Testis (tissue), 3 donors: ENCODE measurements around the gene LPP. TPM values are rescaled to one million over a fixed set of nuclear protein-coding genes. Genes with fewer than 3 reads are reported as not detected.
A peak's percentile ranks its signal among the peaks of the same experiment; 100 is the strongest.

Experiments
- DNase-seq: peaks from one replicate; pipeline ENCODE4 v3.0.0-alpha.2; 2019
- H3K27ac ChIP-seq, 2 donors: fragments of 200-600 bp; sonication (generic); one replicate each; pipeline ENCODE4 v1.5.1; 2019
- H3K27me3 ChIP-seq: fragments of 200-600 bp; sonication (generic); one replicate; pipeline ENCODE4 v1.5.1; 2019
- H3K36me3 ChIP-seq: fragments of 200-600 bp; sonication (generic); one replicate; pipeline ENCODE4 v1.5.1; 2017; ENCODE audit warnings: low read depth; ENCODE audit errors: missing control alignments
- H3K4me1 ChIP-seq: fragments of 200-600 bp; sonication (generic); one replicate; pipeline ENCODE4 v1.5.1; 2019
- H3K4me3 ChIP-seq, 2 donors: fragments of 200-600 bp; sonication (generic); one replicate each; pipeline ENCODE4 v1.5.1; 2017 to 2019
- H3K9me3 ChIP-seq: fragments of 200-600 bp; sonication (generic); one replicate; pipeline ENCODE4 v1.5.1; 2017
- POLR2A ChIP-seq: fragments of 450-650 bp; IDR thresholded peaks from one replicate; pipeline ENCODE4 v1.6.1; 2017; ENCODE audit warnings: antibody characterized with exemption, mild to moderate bottlenecking, moderate library complexity
- WGBS, 2 donors: methylation state at CpG; one replicate each; pipeline ENCODE4 v1.1.5; 2018; 5-methylcytosine and 5-hydroxymethylcytosine counted together
- intact Hi-C: fragments of 100-400 bp; cut with DNase I; formaldehyde crosslinking; loops from one replicate; pipeline ENCODE4 v1.15.1; 2023; ENCODE audit warnings: low total_unique reads
- polyA plus RNA-seq: library from polyadenylated mRNA; stranded (reverse); fragments of 350-450 nt; fragmentation: Illumina TruSeq; extraction: RNeasy Lipid Tissue Mini Kit (QIAGEN cat#74804); gene quantifications from one replicate; pipeline ENCODE4 v1.2.3, GENCODE V29; 2014; ENCODE audit warnings: low read depth, low replicate concordance; ENCODE audit not compliant: insufficient read depth
- total RNA-seq, 2 donors: library from RNA; depleted of rRNA; stranded (reverse); fragments of >200 nt; gene quantifications; one replicate each; pipeline ENCODE4 v1.2.3, GENCODE V29; 2016
- TF ChIP-seq, protein P1 (sequence below), 3 experiments: fragments of 450-650 bp in 2 of 3; fragments of 200-600 bp in 1 of 3; sonication (generic) in 1 of 3; IDR thresholded peaks; one replicate each; pipeline ENCODE4 v1.5.1; 2016 to 2019; ENCODE audit warnings: antibody characterized with exemption in 3 of 3, mild to moderate bottlenecking in 2 of 3, moderate library complexity in 1 of 3

The LPP gene
- total and polyA plus RNA-seq, 3 donors from 2014 or later: 89.9 to 135 (median 132) TPM

DNA sequence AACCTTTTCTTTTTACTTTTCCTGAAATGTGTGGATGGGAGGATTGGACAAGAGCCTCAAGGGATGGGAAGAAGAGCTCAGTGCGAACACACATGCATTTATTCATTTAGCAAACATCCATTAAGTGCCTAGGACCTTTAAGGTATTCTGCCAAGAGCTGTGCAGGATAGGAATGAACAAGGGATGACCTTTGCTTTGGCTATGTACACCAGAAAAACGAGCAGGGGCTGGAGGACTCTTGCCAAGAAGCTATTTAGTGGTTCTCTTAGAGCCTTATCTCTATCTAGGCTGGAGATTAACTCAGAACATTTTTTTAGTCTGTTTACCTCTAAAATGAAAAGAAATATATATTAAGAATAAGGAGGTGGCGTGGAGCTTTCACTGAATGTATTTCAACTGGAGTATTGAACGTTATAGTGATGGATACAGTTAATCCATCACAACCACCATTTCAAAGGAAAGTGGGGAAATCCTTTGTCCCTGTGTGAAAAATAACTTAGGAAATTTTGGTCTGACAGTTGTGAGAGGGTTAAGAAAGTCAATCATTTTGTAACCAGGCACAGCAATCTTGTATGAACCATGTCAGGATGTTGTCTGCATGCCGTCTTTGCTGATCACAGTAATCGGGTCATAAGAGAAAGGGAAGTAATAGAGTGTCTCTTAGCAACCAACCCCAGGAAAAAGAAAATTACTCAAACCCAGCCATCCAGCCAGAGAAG, 279.0 kb downstream of the LPP start:
- TF ChIP-seq, protein P1, sequence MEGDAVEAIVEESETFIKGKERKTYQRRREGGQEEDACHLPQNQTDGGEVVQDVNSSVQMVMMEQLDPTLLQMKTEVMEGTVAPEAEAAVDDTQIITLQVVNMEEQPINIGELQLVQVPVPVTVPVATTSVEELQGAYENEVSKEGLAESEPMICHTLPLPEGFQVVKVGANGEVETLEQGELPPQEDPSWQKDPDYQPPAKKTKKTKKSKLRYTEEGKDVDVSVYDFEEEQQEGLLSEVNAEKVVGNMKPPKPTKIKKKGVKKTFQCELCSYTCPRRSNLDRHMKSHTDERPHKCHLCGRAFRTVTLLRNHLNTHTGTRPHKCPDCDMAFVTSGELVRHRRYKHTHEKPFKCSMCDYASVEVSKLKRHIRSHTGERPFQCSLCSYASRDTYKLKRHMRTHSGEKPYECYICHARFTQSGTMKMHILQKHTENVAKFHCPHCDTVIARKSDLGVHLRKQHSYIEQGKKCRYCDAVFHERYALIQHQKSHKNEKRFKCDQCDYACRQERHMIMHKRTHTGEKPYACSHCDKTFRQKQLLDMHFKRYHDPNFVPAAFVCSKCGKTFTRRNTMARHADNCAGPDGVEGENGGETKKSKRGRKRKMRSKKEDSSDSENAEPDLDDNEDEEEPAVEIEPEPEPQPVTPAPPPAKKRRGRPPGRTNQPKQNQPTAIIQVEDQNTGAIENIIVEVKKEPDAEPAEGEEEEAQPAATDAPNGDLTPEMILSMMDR (IDR thresholded peaks at IDR 0.05): no peak
- no peak for TF ChIP-seq POLR2A
- WGBS, 2 donors: 44% methylated on average over 6 of the region's 6 CpGs
- no peaks in the 10 kb centered on the region for H3K36me3 ChIP-seq
- no peaks in the 10 kb centered on the region for H3K27me3 ChIP-seq
- DNase-seq: peak; percentile 33
- H3K4me3 ChIP-seq: no peak overlapping the region
- intact Hi-C loops: no loop called here
- no peaks in the 10 kb centered on the region for H3K9me3 ChIP-seq
- H3K27ac ChIP-seq: peak overlapping the region; percentile 21 to 50
- peaks cover 5% of the 10 kb centered on the region for H3K4me1 ChIP-seq

DNA sequence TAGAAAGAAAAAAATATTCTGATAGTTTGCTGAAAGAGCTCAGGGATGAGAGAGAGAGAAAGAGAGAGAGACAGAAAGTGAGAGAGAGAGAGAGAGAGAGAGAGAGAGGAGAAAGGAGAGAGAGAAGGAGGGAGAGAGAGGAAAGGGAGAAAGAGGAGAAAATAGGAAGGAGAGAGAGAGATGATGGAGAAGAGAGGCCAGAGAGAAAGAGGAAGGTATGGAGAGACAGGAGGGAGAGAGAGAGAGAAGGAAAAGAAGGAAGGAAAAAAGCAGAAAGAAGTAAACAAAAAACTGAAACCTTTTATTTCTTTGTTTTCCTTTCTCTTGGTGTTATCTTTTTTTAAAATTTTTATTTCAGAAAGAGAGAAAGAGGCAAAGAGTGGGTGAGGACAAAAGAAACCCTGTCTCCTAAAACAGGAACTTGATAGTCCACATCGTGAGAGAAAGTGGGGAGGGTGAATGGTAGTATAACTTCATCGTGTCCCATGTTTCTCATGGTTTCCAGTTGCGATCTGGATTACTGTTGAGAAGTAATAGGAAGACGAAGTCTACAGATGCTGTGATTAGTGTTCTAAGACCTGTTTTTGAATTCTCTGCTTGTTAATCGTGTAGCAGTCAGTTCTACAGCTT, 279.7 kb downstream of the LPP start:
- H3K36me3 ChIP-seq: no peaks in the 10 kb centered on the region
- peak overlapping the region; percentile 21 to 50 for H3K27ac ChIP-seq
- H3K4me3 ChIP-seq: no peak overlapping the region
- peaks cover 5% of the 10 kb centered on the region for H3K4me1 ChIP-seq
- intact Hi-C loops: no loop called here
- WGBS, 2 donors: 76 to 78% methylated on average over 5 of the region's 5 CpGs
- no peaks in the 10 kb centered on the region for H3K9me3 ChIP-seq
- no peak for DNase-seq
- TF ChIP-seq, protein P1 (IDR thresholded peaks at IDR 0.05): no peak
- TF ChIP-seq POLR2A: no peak
- H3K27me3 ChIP-seq: no peaks in the 10 kb centered on the region

DNA sequence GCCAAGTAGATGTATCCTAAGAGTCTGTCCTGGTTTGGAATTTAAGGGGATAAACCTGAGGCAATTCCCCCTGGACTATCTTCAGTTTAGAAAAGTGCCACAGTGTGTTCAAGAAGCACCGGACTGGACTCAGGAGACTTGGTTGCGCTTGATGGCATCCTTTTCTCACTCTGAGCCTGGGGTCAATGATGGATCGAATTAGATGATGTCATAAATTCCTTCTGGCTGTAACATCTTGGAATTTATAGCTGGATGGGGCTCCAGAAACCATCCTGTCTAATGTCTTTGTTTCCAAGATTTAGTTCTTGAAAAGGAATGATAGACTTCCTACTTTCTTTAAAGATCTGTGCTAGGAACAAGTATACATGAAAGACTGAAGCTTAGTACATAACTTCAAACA, 280.6 kb downstream of the LPP start:
- WGBS, 2 donors: 72 to 91% methylated on average over 3 of the region's 3 CpGs
- Histone ChIP-seq H3K27me3 (no peaks in the 10 kb centered on the region), H3K36me3 (no peaks in the 10 kb centered on the region), H3K9me3 (no peaks in the 10 kb centered on the region), H3K4me1 (peaks cover 5% of the 10 kb centered on the region), H3K27ac (no peak overlapping the region), H3K4me3 (no peak overlapping the region)
- no peak for TF ChIP-seq POLR2A
- TF ChIP-seq, protein P1 (IDR thresholded peaks at IDR 0.05): no peak
- DNase-seq: no peak
- intact Hi-C loops: no loop called here

DNA sequence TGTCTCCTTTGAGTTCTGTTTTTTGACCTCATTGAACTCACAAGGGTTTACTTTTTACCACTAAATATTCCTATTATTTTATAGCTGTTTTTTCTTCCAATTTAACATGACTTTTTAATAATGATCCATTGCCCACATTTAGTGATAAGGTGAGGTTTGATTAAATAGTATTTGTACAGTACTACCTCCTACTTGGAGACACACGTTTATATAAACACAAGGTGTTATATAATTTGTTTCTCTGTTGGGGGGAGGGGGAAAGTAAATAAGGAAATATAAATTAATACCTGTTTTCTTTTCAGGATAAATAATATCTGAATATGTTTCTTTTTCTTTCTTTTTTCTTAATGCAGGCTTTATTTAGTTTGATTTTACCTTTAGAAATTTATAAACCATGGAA, 281.3 kb downstream of the LPP start:
- H3K27ac ChIP-seq: no peak overlapping the region
- H3K4me3 ChIP-seq: no peak overlapping the region
- no peaks in the 10 kb centered on the region for H3K9me3 ChIP-seq
- peaks cover 5% of the 10 kb centered on the region for H3K4me1 ChIP-seq
- no peaks in the 10 kb centered on the region for H3K36me3 ChIP-seq
- no peaks in the 10 kb centered on the region for H3K27me3 ChIP-seq
- intact Hi-C loops: no loop called here
- 75 to 80% methylated on average over 1 of the region's 1 CpG for WGBS, 2 donors
- TF ChIP-seq POLR2A: no peak
- TF ChIP-seq, protein P1 (IDR thresholded peaks at IDR 0.05): no peak
- no peak for DNase-seq
